NB4 (cell line): ENCODE results near the gene ORMDL3.

Experiments
- CTCF ChIP-seq: IDR thresholded peaks from one replicate; pipeline ENCODE4 v1.5.1; 2012; ENCODE audit warnings: low read depth, low read length
- MAX ChIP-seq: IDR thresholded peaks from 2 replicates; pipeline ENCODE4 v1.6.1; 2011; ENCODE audit warnings: low read depth, low read length
- POLR2A ChIP-seq: IDR thresholded peaks from 2 replicates; pipeline ENCODE4 v1.6.1; 2011; ENCODE audit warnings: mild to moderate bottlenecking; ENCODE audit not compliant: insufficient read length; ENCODE audit errors: extremely low read depth

- TF ChIP-seq POLR2A (no peak), CTCF (no peak), MAX (no peak)
These were observed 2.4 kb upstream of the ORMDL3 start for GRCh38 chr17:39929646-39930407.
